Stomach (tissue), 9 donors: ENCODE measurements around the gene TNRC6A. TPM values are rescaled to one million over a fixed set of nuclear protein-coding genes. Genes with fewer than 3 reads are reported as not detected.

Source experiments
- DNase-seq, 2 donors: peaks; one replicate each; pipeline versions ENCODE4 v3.0.0 to v3.0.0-alpha.2; 2013 to 2019
- H3K27ac ChIP-seq, 5 donors: fragments of 200-600 bp in 4 of 5; sonication (generic) in 4 of 5; one replicate each; pipeline ENCODE4 v1.5.1; 2013 to 2019; ENCODE audit warnings: mild to moderate bottlenecking in 1 of 5, moderate library complexity in 1 of 5
- H3K27me3 ChIP-seq, 3 donors: fragments of 200-600 bp; sonication (generic); one replicate each; pipeline ENCODE4 v1.5.1; 2017 to 2019; ENCODE audit warnings: mixed run types in 1 of 3
- H3K36me3 ChIP-seq, 4 donors: fragments of 200-600 bp; sonication (generic); 1 replicate in 3 of 4; 2 replicates in 1 of 4; pipeline ENCODE4 v1.5.1; 2016 to 2019
- H3K4me1 ChIP-seq, 4 donors: fragments of 200-600 bp; sonication (generic); one replicate each; pipeline ENCODE4 v1.5.1; 2016 to 2019
- H3K4me3 ChIP-seq, 4 donors: fragments of 200-600 bp; sonication (generic) in 3 of 4; one replicate each; pipeline ENCODE4 v1.5.1; 2016 to 2019; ENCODE audit warnings: mild to moderate bottlenecking in 1 of 4
- H3K9me3 ChIP-seq, 4 donors: fragments of 200-600 bp; sonication (generic); one replicate each; pipeline ENCODE4 v1.5.1; 2016 to 2019
- EP300 ChIP-seq: sonication (generic); formaldehyde crosslinking; IDR thresholded peaks from one replicate; pipeline ENCODE4 v1.6.1; 2017; ENCODE audit warnings: antibody characterized with exemption
- POLR2A ChIP-seq, 4 donors: fragments of 450-650 bp; IDR thresholded peaks; one replicate each; pipeline ENCODE4 v1.6.1; 2016; ENCODE audit warnings: antibody characterized with exemption in 4 of 4, control low read depth in 2 of 4, mild to moderate bottlenecking in 1 of 4, moderate library complexity in 1 of 4
- POLR2AphosphoS5 ChIP-seq, 3 donors: sonication (generic); formaldehyde crosslinking; IDR thresholded peaks; one replicate each; pipeline ENCODE4 v1.6.1; 2016; ENCODE audit warnings: antibody characterized with exemption in 3 of 3
- WGBS, 5 donors: extraction: QIAGEN DNeasy Blood & Tissue Kit in 3 of 5; methylation state at CpG; one replicate each; pipeline versions ENCODE4 v1.1.5 to v1.1.7; 2013 to 2018; 5-methylcytosine and 5-hydroxymethylcytosine counted together
- intact Hi-C: fragments of 100-400 bp; cut with DNase I; formaldehyde crosslinking; loops from one replicate; pipeline ENCODE4 v1.15.1; 2023; ENCODE audit warnings: low total_unique reads
- polyA plus RNA-seq, 3 donors: library from polyadenylated mRNA; stranded (reverse); fragments of 200-250 nt; gene quantifications; one replicate each; pipeline ENCODE4 v1.2.3, GENCODE V29; 2013
- total RNA-seq, 5 donors: library from RNA; depleted of rRNA; stranded (reverse); fragments of >200 nt; gene quantifications; one replicate each; pipeline versions ENCODE4 v1.1.0 to v1.2.3, GENCODE V29; 2014 to 2016
- TF ChIP-seq, protein P1 (sequence below), 7 experiments: fragments of 450-650 bp in 4 of 7; fragments of 200-600 bp in 3 of 7; sonication (generic) in 3 of 7; IDR thresholded peaks; one replicate each; pipeline ENCODE4 v1.5.1; 2016 to 2019; ENCODE audit warnings: antibody characterized with exemption in 7 of 7, control low read depth in 2 of 7, mild to moderate bottlenecking in 1 of 7
- donor health status: healthy with polysubstance abuse.
- donor health status: Bipolar disorder and iron deficiency.
- donor health status: healthy.

Gene TNRC6A
- total and polyA plus RNA-seq, 8 donors = 6.8 to 59.6 (median 41.3) TPM

DNA sequence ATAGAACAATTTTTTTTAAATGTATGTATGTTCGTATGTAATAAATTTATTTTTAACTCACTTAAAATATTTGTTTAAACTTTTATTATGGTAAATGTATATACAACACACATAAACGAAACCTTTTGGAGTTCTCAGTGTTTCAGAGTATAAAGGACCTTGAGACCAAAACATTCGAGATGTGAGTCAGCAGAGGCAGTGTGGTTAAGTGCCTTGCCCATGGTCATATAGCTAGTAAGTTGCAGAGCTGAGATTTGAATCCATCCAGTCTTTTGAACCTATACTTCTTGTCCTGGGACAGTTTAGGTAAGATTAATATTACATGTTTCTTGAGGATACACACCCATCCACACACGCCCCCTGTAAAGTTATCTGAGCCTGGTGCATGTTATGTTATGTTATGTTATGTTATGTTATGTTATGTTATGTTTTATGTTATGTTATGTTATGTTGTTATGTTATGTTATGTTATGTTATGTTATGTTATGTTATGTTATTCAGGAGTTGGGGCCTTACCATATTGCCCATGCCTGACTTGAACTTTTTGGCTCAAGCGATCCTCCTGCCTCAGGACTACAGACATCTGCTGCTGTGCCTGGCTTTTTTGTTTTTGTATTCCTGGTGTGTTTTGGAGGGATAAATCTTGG is 41.8 kb downstream of the TNRC6A start:
- H3K27me3 ChIP-seq = no peaks in the 10 kb centered on the region
- WGBS, 5 donors = 75 to 83% (median 78%) methylated on average over 5 of the region's 5 CpGs
- peaks cover 7 to 51% (median 31%) of the 10 kb centered on the region in 4 donors for H3K4me1 ChIP-seq
- H3K9me3 ChIP-seq = no peaks in the 10 kb centered on the region
- H3K27ac ChIP-seq = peak overlapping the region in 1 of 5 donors; percentile 7
- intact Hi-C loops = no loop called here
- peaks cover 0 to 17% (median 12%) of the 10 kb centered on the region in 4 donors for H3K36me3 ChIP-seq
- no peak overlapping the region for H3K4me3 ChIP-seq
- no peak for DNase-seq
- no peak for TF ChIP-seq POLR2A (IDR thresholded peaks at IDR 0.05)
- TF ChIP-seq POLR2AphosphoS5 (IDR thresholded peaks at IDR 0.05) = no peak
- no peak for TF ChIP-seq EP300
- TF ChIP-seq, protein P1, sequence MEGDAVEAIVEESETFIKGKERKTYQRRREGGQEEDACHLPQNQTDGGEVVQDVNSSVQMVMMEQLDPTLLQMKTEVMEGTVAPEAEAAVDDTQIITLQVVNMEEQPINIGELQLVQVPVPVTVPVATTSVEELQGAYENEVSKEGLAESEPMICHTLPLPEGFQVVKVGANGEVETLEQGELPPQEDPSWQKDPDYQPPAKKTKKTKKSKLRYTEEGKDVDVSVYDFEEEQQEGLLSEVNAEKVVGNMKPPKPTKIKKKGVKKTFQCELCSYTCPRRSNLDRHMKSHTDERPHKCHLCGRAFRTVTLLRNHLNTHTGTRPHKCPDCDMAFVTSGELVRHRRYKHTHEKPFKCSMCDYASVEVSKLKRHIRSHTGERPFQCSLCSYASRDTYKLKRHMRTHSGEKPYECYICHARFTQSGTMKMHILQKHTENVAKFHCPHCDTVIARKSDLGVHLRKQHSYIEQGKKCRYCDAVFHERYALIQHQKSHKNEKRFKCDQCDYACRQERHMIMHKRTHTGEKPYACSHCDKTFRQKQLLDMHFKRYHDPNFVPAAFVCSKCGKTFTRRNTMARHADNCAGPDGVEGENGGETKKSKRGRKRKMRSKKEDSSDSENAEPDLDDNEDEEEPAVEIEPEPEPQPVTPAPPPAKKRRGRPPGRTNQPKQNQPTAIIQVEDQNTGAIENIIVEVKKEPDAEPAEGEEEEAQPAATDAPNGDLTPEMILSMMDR (IDR thresholded peaks at IDR 0.05) = no peak

DNA sequence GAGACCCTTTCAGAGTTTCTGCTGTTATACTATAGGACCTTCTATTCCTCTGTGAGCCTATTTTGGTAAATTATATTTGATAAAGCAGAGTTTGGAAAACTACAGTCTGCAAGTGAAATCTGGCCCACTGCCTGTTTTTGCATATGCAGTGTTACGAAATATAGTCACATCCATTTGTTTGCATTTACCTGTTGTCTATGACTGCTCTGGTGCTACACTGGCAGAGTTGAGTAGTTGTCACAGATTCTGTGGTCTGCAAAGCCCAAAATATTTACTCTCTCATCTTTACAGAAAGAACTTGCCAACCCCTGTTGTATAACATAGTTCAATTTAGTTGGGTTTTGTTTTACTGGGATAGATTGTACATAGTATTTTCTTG is 42.3 kb downstream of the TNRC6A start:
- no peak for DNase-seq
- Histone ChIP-seq H3K27me3 (no peaks in the 10 kb centered on the region), H3K9me3 (no peaks in the 10 kb centered on the region), H3K36me3 (peaks cover 0 to 12% (median 11%) of the 10 kb centered on the region in 4 donors), H3K27ac (peak overlapping the region in 1 of 5 donors; percentile 7), H3K4me1 (peaks cover 12 to 56% (median 36%) of the 10 kb centered on the region in 4 donors), H3K4me3 (no peak overlapping the region)
- WGBS, 5 donors = 56 to 80% (median 67%) methylated on average over 1 of the region's 1 CpG
- no peak for TF ChIP-seq EP300
- TF ChIP-seq POLR2A (IDR thresholded peaks at IDR 0.05) = no peak
- TF ChIP-seq POLR2AphosphoS5 (IDR thresholded peaks at IDR 0.05) = no peak
- TF ChIP-seq, protein P1 (IDR thresholded peaks at IDR 0.05) = no peak
- intact Hi-C loops = no loop called here

DNA sequence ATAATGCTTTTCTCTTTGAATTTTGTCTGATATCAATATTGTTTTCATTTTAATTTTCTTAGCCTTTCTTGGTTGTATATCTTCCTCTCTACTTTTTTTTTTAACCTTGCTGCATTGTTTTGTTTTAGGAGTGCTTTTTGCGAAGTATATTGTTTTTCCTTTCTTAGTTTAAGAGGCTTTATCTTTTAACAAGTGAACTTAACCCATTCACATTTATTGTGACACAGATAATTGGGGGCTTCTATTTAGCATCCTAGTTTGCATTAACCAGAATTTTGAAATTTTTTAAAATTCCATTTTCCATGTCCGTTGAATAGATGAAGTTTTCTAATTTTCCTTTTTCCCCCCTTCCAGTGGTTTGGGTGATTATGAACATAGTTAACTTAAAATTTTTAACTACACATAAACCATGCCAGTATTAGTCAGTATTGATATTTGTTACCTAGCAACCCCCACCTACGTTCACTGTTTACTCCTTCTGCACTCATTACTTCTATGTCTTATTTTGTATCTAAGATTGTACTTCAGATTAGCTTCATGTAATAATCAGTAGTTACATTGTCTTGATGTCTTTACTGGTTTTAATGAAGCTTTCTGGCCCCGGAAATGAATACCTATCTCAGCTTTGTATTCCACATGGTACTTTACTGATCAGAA is 44.4 kb downstream of the TNRC6A start:
- DNase-seq = no peak
- TF ChIP-seq EP300 = no peak
- no peak for TF ChIP-seq POLR2A (IDR thresholded peaks at IDR 0.05)
- TF ChIP-seq, protein P1 (IDR thresholded peaks at IDR 0.05) = no peak
- TF ChIP-seq POLR2AphosphoS5 (IDR thresholded peaks at IDR 0.05) = no peak
- Histone ChIP-seq H3K27ac (no peak overlapping the region), H3K27me3 (no peaks in the 10 kb centered on the region), H3K9me3 (no peaks in the 10 kb centered on the region), H3K4me3 (no peak overlapping the region), H3K36me3 (peaks cover 9 to 29% (median 28%) of the 10 kb centered on the region in 4 donors), H3K4me1 (peaks cover 12 to 70% (median 51%) of the 10 kb centered on the region in 4 donors)
- intact Hi-C loops = no loop called here
- WGBS, 5 donors = 74 to 83% (median 81%) methylated on average over 4 of the region's 4 CpGs

DNA sequence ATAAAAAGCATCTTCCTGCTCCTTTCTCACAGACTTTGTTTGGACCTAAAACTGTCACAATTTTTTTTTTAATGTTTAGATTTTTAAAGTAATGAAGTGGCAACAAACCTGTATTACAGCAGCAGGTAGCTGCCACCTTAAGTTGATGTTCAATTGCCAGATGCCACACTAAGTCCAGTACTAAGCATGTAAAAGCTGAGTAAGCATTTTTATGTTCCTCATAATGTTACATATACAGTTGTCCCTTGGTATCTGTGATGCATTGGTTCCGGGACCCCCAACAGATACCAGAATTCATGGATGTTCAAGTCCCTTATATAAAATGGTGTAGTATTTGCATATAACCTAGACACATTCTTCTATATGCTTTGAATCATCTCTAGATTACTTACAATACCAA is 45.1 kb downstream of the TNRC6A start:
- intact Hi-C loops = no loop called here
- Histone ChIP-seq H3K27ac (no peak overlapping the region), H3K4me3 (no peak overlapping the region), H3K36me3 (peaks cover 9 to 35% (median 34%) of the 10 kb centered on the region in 4 donors), H3K4me1 (peaks cover 12 to 76% (median 51%) of the 10 kb centered on the region in 4 donors), H3K9me3 (no peaks in the 10 kb centered on the region), H3K27me3 (no peaks in the 10 kb centered on the region)
- WGBS, 5 donors = 89 to 100% (median 90%) methylated on average over 1 of the region's 1 CpG
- TF ChIP-seq POLR2AphosphoS5 (IDR thresholded peaks at IDR 0.05) = no peak
- TF ChIP-seq, protein P1 (IDR thresholded peaks at IDR 0.05) = no peak
- TF ChIP-seq POLR2A (IDR thresholded peaks at IDR 0.05) = no peak
- DNase-seq = no peak
